HepG2 (cell line): Measurements from ENCODE around the gene ZBED1. TPM values are rescaled to one million over a fixed set of nuclear protein-coding genes. Genes with fewer than 3 reads are reported as not detected.
A peak's percentile ranks its signal among the peaks of the same experiment; 100 is the strongest.

ENCODE experiments used
- ASH2L ChIP-seq: fragments of 300-600, 200-600 bp; sonication (generic); IDR thresholded peaks from 2 replicates; pipeline ENCODE4 v1.7.0; 2017; ENCODE audit warnings: low read depth, mild to moderate bottlenecking, moderate library complexity, mixed read lengths, low read length; ENCODE audit not compliant: insufficient read length
- ATF7-NPFF ChIP-seq: sonication (generic); formaldehyde crosslinking; IDR thresholded peaks from 2 replicates; pipeline ENCODE4 v1.8.1; 2023; ENCODE audit warnings: mild to moderate bottlenecking, low read depth, missing genetic modification reagents, moderate library complexity
- BRCA1 ChIP-seq: sonication (generic); formaldehyde crosslinking; IDR thresholded peaks from 2 replicates; pipeline ENCODE4 v1.4.0; 2020; ENCODE audit warnings: missing genetic modification reagents
- CREM ChIP-seq, 2 experiments: sonication (generic) in 1 of 2; formaldehyde crosslinking in 1 of 2; IDR thresholded peaks; 2 replicates each; pipeline versions ENCODE4 v1.4.0 to v1.6.1; 2016 to 2020; ENCODE audit warnings: antibody characterized with exemption in 1 of 2, mild to moderate bottlenecking in 1 of 2, missing genetic modification reagents in 1 of 2
- DR1 ChIP-seq: sonication (generic); formaldehyde crosslinking; IDR thresholded peaks from 2 replicates; pipeline ENCODE4 v1.8.0; 2021; ENCODE audit warnings: mild to moderate bottlenecking, missing genetic modification reagents, inconsistent platforms
- HMGA1 ChIP-seq: sonication (generic); formaldehyde crosslinking; conservative IDR thresholded peaks from 2 replicates; pipeline ENCODE4 v1.4.0; 2020; ENCODE audit warnings: missing genetic modification reagents
- JDP2 ChIP-seq: sonication (generic); formaldehyde crosslinking; IDR thresholded peaks from 2 replicates; pipeline ENCODE4 v1.8.1; 2022; ENCODE audit warnings: missing genetic modification reagents, borderline replicate concordance
- KDM4B ChIP-seq: sonication (generic); formaldehyde crosslinking; IDR thresholded peaks from 2 replicates; pipeline ENCODE4 v1.4.0; 2020; ENCODE audit warnings: missing genetic modification reagents
- MEIS1 ChIP-seq: sonication (generic); formaldehyde crosslinking; IDR thresholded peaks from 2 replicates; pipeline ENCODE4 v1.9.0; 2021; ENCODE audit warnings: mild to moderate bottlenecking, missing genetic modification reagents, moderate library complexity, borderline replicate concordance
- MTF2 ChIP-seq: sonication (generic); formaldehyde crosslinking; IDR thresholded peaks from 2 replicates; pipeline ENCODE4 v1.5.0; 2020; ENCODE audit warnings: missing genetic modification reagents, borderline replicate concordance
- RFXANK ChIP-seq: IDR thresholded peaks from 2 replicates; pipeline ENCODE4 v1.6.1; 2016
- RORA ChIP-seq: sonication (generic); formaldehyde crosslinking; IDR thresholded peaks from 2 replicates; pipeline ENCODE4 v1.5.0; 2020; ENCODE audit warnings: mild to moderate bottlenecking, missing genetic modification reagents, moderate library complexity
- ZFAT ChIP-seq: sonication (generic); formaldehyde crosslinking; conservative IDR thresholded peaks from 2 replicates; pipeline ENCODE4 v1.8.1; 2023; ENCODE audit warnings: missing genetic modification reagents, inconsistent platforms
- ZNF317 ChIP-seq: sonication (generic); formaldehyde crosslinking; IDR thresholded peaks from 2 replicates; pipeline ENCODE4 v1.5.0; 2020; ENCODE audit warnings: mild to moderate bottlenecking, missing genetic modification reagents
- ZNF510 ChIP-seq: sonication (generic); formaldehyde crosslinking; IDR thresholded peaks from 2 replicates; pipeline ENCODE4 v1.4.0; 2020; ENCODE audit warnings: low read depth, mild to moderate bottlenecking, missing genetic modification reagents
- ZNF563 ChIP-seq: sonication (generic); formaldehyde crosslinking; IDR thresholded peaks from 2 replicates; pipeline ENCODE4 v1.8.0; 2022; ENCODE audit warnings: mild to moderate bottlenecking, moderate library complexity, missing genetic modification reagents
- ZNF644 ChIP-seq: IDR thresholded peaks from 2 replicates; pipeline ENCODE4 v1.6.1; 2016; ENCODE audit warnings: low read depth
- ZNF749 ChIP-seq: sonication (generic); formaldehyde crosslinking; IDR thresholded peaks from 2 replicates; pipeline ENCODE4 v1.8.0; 2022; ENCODE audit warnings: mild to moderate bottlenecking, missing genetic modification reagents, moderate library complexity, borderline replicate concordance
- ZNF768 ChIP-seq: sonication (generic); formaldehyde crosslinking; IDR thresholded peaks from 2 replicates; pipeline ENCODE4 v1.4.0; 2020; ENCODE audit warnings: missing genetic modification reagents
- polyA plus RNA-seq, 8 experiments: library from polyadenylated mRNA; depleted of rRNA in 3 of 8; stranded (reverse) in 7 of 8; unstranded in 1 of 8; fragments of >200 nt; fragmentation: Illumina TruSeq in 4 of 8; extraction: Trizol in 4 of 8; gene quantifications; 2 replicates each; pipeline versions ENCODE4 v1.2.1 to v1.2.3, GENCODE V29; 2011 to 2016; ENCODE audit warnings: low read depth in 4 of 8, missing spikeins in 1 of 8, mixed read lengths in 1 of 8; ENCODE audit not compliant: insufficient read depth in 1 of 8
- total RNA-seq, 5 experiments: library from RNA; depleted of rRNA; stranded (reverse); fragments of >200 nt; fragmentation: Illumina TruSeq; extraction: Trizol; gene quantifications; 2 replicates each; pipeline ENCODE4 v1.2.3, GENCODE V29; 2016; ENCODE audit warnings: low read depth in 1 of 5
- TF ChIP-seq, protein P1 (sequence below): sonication (generic); formaldehyde crosslinking; IDR thresholded peaks from 2 replicates; pipeline ENCODE4 v1.4.0; 2020; ENCODE audit warnings: missing genetic modification reagents, low read depth, mild to moderate bottlenecking, borderline replicate concordance
- TF ChIP-seq, protein P2 (sequence below): sonication (generic); formaldehyde crosslinking; IDR thresholded peaks from 2 replicates; pipeline ENCODE4 v1.5.1; 2020; ENCODE audit warnings: missing genetic modification reagents, mild to moderate bottlenecking, borderline replicate concordance
- TF ChIP-seq, protein P3 (sequence below): sonication (generic); formaldehyde crosslinking; IDR thresholded peaks from 2 replicates; pipeline ENCODE4 v1.4.0; 2020; ENCODE audit warnings: missing genetic modification reagents, borderline replicate concordance
- TF ChIP-seq, protein P4 (sequence below): sonication (generic); formaldehyde crosslinking; IDR thresholded peaks from 2 replicates; pipeline ENCODE4 v1.4.0; 2020; ENCODE audit warnings: missing genetic modification reagents

ZBED1 gene
- total and polyA plus RNA-seq, 2 of the 13 experiments (the other 11 are each of a cell fraction or from before 2014, with no cell fraction given): 20.0 to 29.8 TPM

DNA sequence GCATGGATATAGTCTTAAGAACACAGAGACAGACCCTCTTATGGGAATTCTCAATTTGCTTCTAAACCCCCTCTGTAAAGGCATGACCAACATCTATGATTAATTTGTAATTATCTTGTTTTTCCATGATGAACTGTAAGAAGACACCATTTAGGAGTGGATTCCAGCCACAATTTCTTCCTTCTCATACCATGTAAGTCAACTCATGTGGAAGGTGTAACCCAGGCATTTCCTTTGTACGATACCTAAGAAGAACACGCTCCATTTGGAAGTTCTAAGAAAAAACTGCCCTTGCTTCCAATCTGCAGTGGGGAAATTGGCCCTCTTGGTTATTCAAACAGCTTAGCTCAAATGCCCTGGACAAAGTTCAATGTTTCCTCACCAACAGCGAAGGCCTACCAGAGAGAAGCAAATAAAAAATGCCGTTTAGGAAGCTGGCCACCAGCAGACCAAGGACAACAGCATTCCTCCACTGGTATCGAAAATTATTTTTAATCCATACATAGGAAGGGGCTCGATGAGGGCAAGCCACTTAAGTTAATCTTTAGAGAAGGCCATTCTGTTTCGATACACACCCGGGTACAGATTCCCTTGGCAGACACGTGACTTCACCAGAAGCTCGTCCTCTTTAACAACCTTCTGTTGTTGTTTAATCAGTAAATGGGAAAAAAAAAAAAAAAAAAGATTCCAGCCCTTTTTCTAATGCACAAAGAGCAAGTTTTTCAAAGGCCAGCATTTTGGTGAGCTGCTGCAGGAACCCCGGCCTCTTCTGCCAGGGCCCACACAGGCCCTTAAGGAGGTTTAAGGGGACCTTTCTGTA is 2.6 kb downstream of the ZBED1 start (continued):
- TF ChIP-seq, protein P1, sequence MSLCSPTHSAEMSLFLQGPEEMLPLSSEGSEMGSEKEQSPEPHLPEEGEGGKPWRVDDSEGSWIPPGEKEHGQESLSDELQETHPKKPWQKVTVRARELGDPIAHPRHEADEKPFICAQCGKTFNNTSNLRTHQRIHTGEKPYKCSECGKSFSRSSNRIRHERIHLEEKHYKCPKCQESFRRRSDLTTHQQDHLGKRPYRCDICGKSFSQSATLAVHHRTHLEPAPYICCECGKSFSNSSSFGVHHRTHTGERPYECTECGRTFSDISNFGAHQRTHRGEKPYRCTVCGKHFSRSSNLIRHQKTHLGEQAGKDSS (CRISPR knock-in tag): no peak
- TF ChIP-seq MEIS1 (CRISPR knock-in tag) (no peak), RFXANK (CRISPR knock-in tag) (no peak), ASH2L (peak; percentile 82), ZNF749 (CRISPR knock-in tag) (no peak), ZNF317 (CRISPR knock-in tag) (no peak), HMGA1 (CRISPR knock-in tag) (no peak), RORA (CRISPR knock-in tag) (no peak), KDM4B (peak; percentile 85; the same call in 1 of the 2 replicates), ATF7-NPFF (CRISPR knock-in tag) (no peak), ZFAT (CRISPR knock-in tag) (no peak), DR1 (CRISPR knock-in tag) (no peak), ZNF768 (CRISPR knock-in tag) (no peak), CREM (IDR thresholded peaks at IDR 0.05) (peak; percentile 56; the same call in 1 of the 2 replicates), CREM (CRISPR knock-in tag; IDR thresholded peaks at IDR 0.05) (no peak), MTF2 (CRISPR knock-in tag) (no peak), BRCA1 (CRISPR knock-in tag) (no peak), ZNF510 (CRISPR knock-in tag) (no peak), ZNF563 (CRISPR knock-in tag) (no peak), JDP2 (CRISPR knock-in tag) (no peak), ZNF644 (peak; percentile 84)
- TF ChIP-seq, protein P2, sequence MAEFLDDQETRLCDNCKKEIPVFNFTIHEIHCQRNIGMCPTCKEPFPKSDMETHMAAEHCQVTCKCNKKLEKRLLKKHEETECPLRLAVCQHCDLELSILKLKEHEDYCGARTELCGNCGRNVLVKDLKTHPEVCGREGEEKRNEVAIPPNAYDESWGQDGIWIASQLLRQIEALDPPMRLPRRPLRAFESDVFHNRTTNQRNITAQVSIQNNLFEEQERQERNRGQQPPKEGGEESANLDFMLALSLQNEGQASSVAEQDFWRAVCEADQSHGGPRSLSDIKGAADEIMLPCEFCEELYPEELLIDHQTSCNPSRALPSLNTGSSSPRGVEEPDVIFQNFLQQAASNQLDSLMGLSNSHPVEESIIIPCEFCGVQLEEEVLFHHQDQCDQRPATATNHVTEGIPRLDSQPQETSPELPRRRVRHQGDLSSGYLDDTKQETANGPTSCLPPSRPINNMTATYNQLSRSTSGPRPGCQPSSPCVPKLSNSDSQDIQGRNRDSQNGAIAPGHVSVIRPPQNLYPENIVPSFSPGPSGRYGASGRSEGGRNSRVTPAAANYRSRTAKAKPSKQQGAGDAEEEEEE: 0 out of 2 replicates have a peak, but pooled peaks have one; percentile 52
- TF ChIP-seq, protein P3, sequence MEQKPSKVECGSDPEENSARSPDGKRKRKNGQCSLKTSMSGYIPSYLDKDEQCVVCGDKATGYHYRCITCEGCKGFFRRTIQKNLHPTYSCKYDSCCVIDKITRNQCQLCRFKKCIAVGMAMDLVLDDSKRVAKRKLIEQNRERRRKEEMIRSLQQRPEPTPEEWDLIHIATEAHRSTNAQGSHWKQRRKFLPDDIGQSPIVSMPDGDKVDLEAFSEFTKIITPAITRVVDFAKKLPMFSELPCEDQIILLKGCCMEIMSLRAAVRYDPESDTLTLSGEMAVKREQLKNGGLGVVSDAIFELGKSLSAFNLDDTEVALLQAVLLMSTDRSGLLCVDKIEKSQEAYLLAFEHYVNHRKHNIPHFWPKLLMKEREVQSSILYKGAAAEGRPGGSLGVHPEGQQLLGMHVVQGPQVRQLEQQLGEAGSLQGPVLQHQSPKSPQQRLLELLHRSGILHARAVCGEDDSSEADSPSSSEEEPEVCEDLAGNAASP: peak; percentile 66; the same call in 1 of the 2 replicates
- TF ChIP-seq, protein P4, sequence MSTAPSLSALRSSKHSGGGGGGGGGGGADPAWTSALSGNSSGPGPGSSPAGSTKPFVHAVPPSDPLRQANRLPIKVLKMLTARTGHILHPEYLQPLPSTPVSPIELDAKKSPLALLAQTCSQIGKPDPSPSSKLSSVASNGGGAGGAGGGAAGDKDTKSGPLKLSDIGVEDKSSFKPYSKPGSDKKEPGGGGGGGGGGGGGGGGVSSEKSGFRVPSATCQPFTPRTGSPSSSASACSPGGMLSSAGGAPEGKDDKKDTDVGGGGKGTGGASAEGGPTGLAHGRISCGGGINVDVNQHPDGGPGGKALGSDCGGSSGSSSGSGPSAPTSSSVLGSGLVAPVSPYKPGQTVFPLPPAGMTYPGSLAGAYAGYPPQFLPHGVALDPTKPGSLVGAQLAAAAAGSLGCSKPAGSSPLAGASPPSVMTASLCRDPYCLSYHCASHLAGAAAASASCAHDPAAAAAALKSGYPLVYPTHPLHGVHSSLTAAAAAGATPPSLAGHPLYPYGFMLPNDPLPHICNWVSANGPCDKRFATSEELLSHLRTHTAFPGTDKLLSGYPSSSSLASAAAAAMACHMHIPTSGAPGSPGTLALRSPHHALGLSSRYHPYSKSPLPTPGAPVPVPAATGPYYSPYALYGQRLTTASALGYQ (CRISPR knock-in tag): peak; percentile 67
